Endothelial cell of hepatic sinusoid (primary cell): ENCODE data around the gene RIPOR3.

Experiments used
- in situ Hi-C: cut with HindIII; loops from 2 replicates; pipeline ENCODE4 v1.10.0; 2017; ENCODE audit warnings: low sequenced_read_pairs

RIPOR3 gene

GRCh38 chr20:50690650-50691572, at the start of gene RIPOR3:
TSS of gene RIPOR3 (minus strand) at chr20:50691542. CDS start at chr20:50691128, 414 bp downstream.
- in situ Hi-C loops: loop anchor here (10.0 kb wide), 1 partner anchor 46 kb away; no protein-coding TSS in a partner anchor

DNA sequence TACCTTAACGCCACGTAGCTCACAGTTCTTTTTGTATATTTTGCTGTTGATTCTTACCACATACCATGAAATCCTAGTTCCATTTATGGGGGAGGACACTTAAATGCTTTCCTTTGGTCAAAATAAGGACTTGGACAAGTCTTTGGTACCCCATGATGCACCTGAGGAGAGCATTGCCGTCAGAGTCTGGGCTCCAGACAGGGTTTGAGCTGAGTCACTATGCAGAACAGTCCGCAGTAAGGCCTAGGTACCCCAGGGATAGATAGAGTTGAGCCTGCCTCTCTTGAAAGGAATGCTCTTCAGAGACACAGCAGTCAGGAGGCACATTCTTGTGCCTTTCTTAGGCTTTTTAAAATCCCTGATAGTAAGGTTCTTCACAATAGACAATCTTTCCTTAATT, 46.0 kb upstream of the RIPOR3 start:
- in situ Hi-C loops: no loop called here

DNA sequence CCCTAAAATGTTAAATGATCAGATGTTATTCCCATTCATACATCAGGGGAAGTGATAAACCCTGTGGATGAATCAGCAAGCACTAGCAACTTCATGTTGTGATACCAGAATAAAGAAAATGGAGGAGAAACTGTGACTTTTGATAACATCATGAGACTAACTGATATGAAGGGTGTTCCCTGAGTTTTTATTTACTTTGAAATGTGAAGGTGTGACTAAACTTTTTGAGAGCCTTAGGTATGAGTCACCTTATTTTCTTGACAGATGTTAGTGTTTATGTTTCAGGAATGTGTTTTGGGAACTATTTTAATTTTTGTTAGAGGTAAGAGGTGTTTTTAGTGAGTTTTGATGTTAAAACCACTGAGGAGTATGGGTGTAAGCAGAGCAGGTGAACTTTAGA, 44.5 kb upstream of the RIPOR3 start:
- in situ Hi-C loops: no loop called here

DNA sequence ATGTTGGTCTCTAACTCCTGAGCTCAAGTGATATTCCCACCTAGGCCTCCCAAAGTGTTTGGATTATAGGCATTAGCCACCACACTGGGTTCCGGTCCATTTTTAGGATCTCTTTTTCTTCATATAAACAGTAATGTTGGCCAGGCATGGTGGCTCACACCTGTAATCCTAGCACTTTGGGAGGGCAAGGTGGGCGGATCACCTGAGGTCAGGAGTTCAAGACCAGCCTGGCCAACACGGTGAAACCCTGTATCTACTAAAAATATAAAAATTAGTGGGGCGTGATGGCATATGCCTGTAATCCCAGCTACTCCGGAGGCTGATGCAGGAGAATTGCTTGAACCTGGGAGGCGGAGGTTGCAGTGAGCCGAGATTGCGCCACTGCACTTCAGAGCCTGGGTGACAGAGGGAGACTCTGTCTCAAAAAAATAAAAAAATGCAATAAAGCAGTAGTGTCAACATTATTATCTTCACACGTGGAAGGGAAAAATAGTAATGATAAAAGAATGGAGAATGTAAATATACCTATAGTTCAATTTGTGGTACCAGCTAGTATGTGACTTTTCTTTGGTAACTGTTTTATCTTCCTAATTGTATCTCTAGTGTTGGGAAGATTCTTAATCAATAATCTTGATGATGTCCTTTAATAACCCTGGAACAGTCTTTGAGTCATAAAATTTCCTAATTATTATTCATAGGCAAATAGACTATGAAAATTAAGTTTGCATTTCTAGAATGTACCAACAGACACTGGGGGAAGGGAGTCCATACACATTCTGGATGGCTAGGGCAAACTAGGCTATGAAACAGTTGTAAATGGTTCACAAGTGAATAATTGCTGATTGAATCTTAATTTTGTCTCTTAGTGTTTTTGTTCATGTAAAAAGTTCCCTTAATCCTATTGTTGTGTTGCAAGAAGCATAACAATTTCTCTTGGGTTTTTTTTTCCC, 43.7 kb upstream of the RIPOR3 start:
- in situ Hi-C loops: loop anchor here (5.0 kb wide), 2 partner anchors 113 to 253 kb away; no protein-coding TSS in a partner anchor

GRCh38 chr20:50733644-50734349, 42.5 kb upstream of the RIPOR3 start:
- in situ Hi-C loops: loop anchor here (5.0 kb wide), 2 partner anchors 111 to 251 kb away; no protein-coding TSS in a partner anchor

DNA sequence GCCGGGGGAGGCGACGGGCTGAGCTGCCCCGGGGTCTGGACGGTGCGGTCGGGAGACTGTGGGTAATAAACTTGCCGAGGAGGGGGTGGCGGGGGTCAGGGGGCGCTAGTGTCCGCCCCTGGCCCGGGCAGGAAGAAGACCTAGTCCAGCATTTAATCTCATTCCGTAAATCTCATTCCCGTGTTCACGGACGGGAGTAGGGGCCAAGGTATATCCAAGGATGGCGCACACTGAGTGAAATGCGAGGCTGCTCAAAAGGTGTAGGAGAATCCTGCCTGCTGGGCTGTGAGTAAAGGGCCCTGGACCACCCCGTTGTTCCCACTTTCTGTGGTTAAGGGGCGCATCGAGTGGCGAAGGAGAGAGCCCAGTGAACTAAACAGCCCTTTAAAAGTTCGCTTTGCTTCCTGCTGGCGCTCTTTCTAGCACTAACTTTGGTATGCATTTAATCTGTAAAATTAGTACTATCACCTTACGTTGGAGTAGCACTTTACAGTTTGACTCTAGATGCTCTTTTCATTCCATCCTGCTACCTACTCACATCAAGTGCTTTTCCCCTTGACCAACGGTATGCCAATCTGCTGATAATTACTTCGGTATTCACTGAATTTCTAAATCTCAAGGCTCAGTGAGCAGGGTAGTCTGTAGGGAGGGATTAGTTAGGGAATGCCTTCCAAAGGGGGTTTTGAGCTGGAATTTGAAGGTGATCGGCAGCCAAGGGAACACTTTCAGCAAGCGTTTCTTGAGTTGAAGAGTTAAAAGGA, 40.8 kb upstream of the RIPOR3 start:
- in situ Hi-C loops: loop anchor here (5.0 kb wide), 2 partner anchors 110 to 250 kb away; no protein-coding TSS in a partner anchor

- in situ Hi-C loops: loop anchor here (5.0 kb wide), 2 partner anchors 109 to 249 kb away; no protein-coding TSS in a partner anchor
These were observed 40.0 kb upstream of the RIPOR3 start, which contains the start of gene PARD6B for GRCh38 chr20:50731055-50731929. TSS of gene PARD6B (plus strand) at chr20:50731580. CDS start at chr20:50731787, 207 bp downstream.

DNA sequence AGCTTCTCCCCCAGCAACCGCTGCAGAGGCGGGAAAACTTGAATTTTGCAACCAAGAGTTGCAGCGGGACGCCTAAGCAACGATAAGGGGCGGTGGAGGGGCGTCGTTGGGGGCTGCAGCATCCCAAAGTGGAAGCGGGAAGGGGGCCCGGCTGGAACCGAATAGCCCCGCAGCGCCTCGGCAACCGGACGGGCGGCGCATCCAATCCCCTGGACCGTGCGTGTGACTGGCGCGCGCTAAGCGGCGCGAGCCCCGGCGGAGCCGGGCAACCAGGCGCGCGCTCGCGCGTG, 39.4 kb upstream of the RIPOR3 start:
- in situ Hi-C loops: loop anchor here (5.0 kb wide), 2 partner anchors 108 to 248 kb away; no protein-coding TSS in a partner anchor

GRCh38 chr20:50729901-50730764, 38.8 kb upstream of the RIPOR3 start:
- in situ Hi-C loops: loop anchor here (5.0 kb wide), 2 partner anchors 108 to 248 kb away; no protein-coding TSS in a partner anchor

GRCh38 chr20:50728981-50729874, 37.9 kb upstream of the RIPOR3 start:
- in situ Hi-C loops: no loop called here

DNA sequence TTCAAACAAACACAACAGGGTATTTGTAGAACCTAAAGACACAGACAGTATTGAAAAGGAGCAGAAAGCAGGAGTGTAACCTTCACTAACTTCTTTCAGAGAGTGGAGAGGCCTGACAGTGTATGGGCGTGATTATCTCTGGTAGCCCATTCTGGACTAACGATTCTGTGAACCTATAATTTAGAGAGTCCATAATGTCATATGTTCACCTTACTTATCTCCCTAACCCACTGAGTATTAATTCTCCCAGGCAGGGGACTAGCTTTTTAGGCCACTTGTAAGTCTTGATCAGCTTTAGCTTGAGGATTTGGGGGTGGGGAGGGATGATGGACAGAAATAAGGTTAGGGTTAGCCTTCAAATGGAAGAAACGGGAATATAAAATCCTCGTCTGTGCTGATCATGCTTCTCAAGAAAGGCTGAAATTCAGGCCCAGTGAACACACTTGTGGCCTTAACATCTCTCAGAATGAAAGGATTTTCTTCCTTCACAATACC, 37.2 kb upstream of the RIPOR3 start:
- in situ Hi-C loops: no loop called here

- in situ Hi-C loops: no loop called here
These were observed 36.6 kb upstream of the RIPOR3 start for GRCh38 chr20:50727792-50728485.

GRCh38 chr20:50726955-50727791, 35.8 kb upstream of the RIPOR3 start:
- in situ Hi-C loops: no loop called here

DNA sequence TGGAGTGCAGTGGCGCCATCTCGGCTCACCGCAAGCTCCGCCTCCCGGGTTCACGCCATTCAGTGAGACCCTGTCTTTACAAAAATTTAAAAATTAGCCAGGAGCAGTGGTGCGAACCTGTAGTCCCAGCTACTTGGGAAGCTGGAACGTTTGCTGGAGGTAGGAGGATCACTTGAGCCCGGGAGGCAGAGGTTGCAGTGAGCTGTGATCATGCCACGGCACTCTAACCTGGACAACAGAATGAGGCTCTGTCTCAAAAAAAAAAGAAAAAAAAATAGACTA, 34.3 kb upstream of the RIPOR3 start:
- in situ Hi-C loops: no loop called here
